ENCODE data around the gene FRMPD1.

DNA sequence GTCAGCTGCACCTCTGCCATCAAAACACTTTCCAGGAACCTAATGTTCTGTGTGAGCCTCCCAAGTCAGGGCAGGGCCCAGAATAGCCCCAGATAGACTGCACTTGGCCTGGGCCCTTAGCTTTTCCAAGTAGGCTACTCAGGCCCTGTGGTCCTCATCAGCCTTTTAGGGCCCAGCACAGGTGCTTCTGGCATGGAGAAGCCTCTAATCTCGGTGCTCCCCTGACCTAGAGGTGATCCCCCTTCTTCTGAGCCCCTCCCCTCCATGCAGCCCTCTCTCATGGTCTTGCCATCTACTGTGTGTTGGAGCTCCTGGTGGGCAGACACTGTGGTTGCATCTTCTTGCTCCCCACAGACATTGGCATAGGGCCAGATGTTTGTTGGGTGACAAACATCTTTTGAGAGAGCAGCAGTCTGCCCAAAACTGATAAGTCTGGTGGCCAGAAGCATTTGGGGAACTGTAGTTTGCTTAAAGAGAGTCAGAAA is 28.1 kb downstream of the FRMPD1 start:
- no peak for TF ChIP-seq PAX5 (IDR thresholded peaks at IDR 0.05; ENCODE audit: insufficient read depth, low read length, severe bottlenecking)
- no peak for TF ChIP-seq POLR2AphosphoS5 (IDR thresholded peaks at IDR 0.05; ENCODE audit: low read depth, low read length)
- no peak for TF ChIP-seq POLR2A (IDR thresholded peaks at IDR 0.05; ENCODE audit: low read depth, low read length)
- no peak for TF ChIP-seq TAF1 (IDR thresholded peaks at IDR 0.05; ENCODE audit: low read depth, low read length)
- TF ChIP-seq POU2F2 (IDR thresholded peaks at IDR 0.05; ENCODE audit: low read depth, low read length), result no peak
- no peak for TF ChIP-seq SPI1 (IDR thresholded peaks at IDR 0.05; ENCODE audit: low read depth, low read length)
